ENCODE measurements around the gene MKRN1.

The MKRN1 gene

GRCh38 chr7:140479062-140479738 is at the start of gene MKRN1:
MKRN1 (minus strand) TSS chr7:140479505; CDS start chr7:140479344, 161 bp downstream.
- Histone ChIP-seq H3K4me3 (ENCODE audit: low read depth in 1 of 2, low read length in 2 of 2) (peak within 1 kb of the TSS; percentile 88 to 93), H3K27ac (ENCODE audit: low read depth, low read length) (peak within 1 kb of the TSS; percentile 95), H3K9me3 (ENCODE audit: control insufficient read depth in 1 of 2, low read length in 2 of 2) (no peaks in the 10 kb centered on the region), H3K36me3 (ENCODE audit: control insufficient read depth in 1 of 2, insufficient read depth in 2 of 2, low read length in 2 of 2) (no peaks in the 10 kb centered on the region), H3K4me1 (ENCODE audit: control insufficient read depth in 1 of 2, insufficient read depth in 2 of 2, low read length in 2 of 2) (peaks cover 21 to 24% of the 10 kb centered on the region in 2 donors), H3K27me3 (ENCODE audit: control insufficient read depth in 1 of 2, insufficient read depth in 2 of 2, low read length in 2 of 2) (no peaks in the 10 kb centered on the region), H3K9ac (ENCODE audit: low read depth in 1 of 2, low read length in 2 of 2) (peak within 1 kb of the TSS; percentile 89 to 90)

- Histone ChIP-seq H3K4me1 (ENCODE audit: control insufficient read depth in 1 of 2, insufficient read depth in 2 of 2, low read length in 2 of 2) (peaks cover 8% of the 10 kb centered on the region in 2 donors), H3K9ac (ENCODE audit: low read depth in 1 of 2, low read length in 2 of 2) (no peak overlapping the region), H3K9me3 (ENCODE audit: control insufficient read depth in 1 of 2, low read length in 2 of 2) (no peaks in the 10 kb centered on the region), H3K4me3 (ENCODE audit: low read depth in 1 of 2, low read length in 2 of 2) (no peak overlapping the region), H3K27me3 (ENCODE audit: control insufficient read depth in 1 of 2, insufficient read depth in 2 of 2, low read length in 2 of 2) (no peaks in the 10 kb centered on the region), H3K27ac (ENCODE audit: low read depth, low read length) (no peak overlapping the region), H3K36me3 (ENCODE audit: control insufficient read depth in 1 of 2, insufficient read depth in 2 of 2, low read length in 2 of 2) (no peaks in the 10 kb centered on the region)
These were observed 47.7 kb upstream of the MKRN1 start for GRCh38 chr7:140526787-140527664.

GRCh38 chr7:140526214-140526613 is 46.9 kb upstream of the MKRN1 start:
- Histone ChIP-seq H3K27me3 (ENCODE audit: control insufficient read depth in 1 of 2, insufficient read depth in 2 of 2, low read length in 2 of 2) (no peaks in the 10 kb centered on the region), H3K4me3 (ENCODE audit: low read depth in 1 of 2, low read length in 2 of 2) (no peak overlapping the region), H3K4me1 (ENCODE audit: control insufficient read depth in 1 of 2, insufficient read depth in 2 of 2, low read length in 2 of 2) (peaks cover 8% of the 10 kb centered on the region in 2 donors), H3K36me3 (ENCODE audit: control insufficient read depth in 1 of 2, insufficient read depth in 2 of 2, low read length in 2 of 2) (no peaks in the 10 kb centered on the region), H3K9me3 (ENCODE audit: control insufficient read depth in 1 of 2, low read length in 2 of 2) (no peaks in the 10 kb centered on the region), H3K27ac (ENCODE audit: low read depth, low read length) (no peak overlapping the region), H3K9ac (ENCODE audit: low read depth in 1 of 2, low read length in 2 of 2) (no peak overlapping the region)

GRCh38 chr7:140525743-140526142 is 46.4 kb upstream of the MKRN1 start:
- H3K4me1 ChIP-seq (ENCODE audit: control insufficient read depth in 1 of 2, insufficient read depth in 2 of 2, low read length in 2 of 2): peaks cover 8% of the 10 kb centered on the region in 2 donors
- H3K9me3 ChIP-seq (ENCODE audit: control insufficient read depth in 1 of 2, low read length in 2 of 2): no peaks in the 10 kb centered on the region
- H3K9ac ChIP-seq (ENCODE audit: low read depth in 1 of 2, low read length in 2 of 2): no peak overlapping the region
- H3K36me3 ChIP-seq (ENCODE audit: control insufficient read depth in 1 of 2, insufficient read depth in 2 of 2, low read length in 2 of 2): no peaks in the 10 kb centered on the region
- no peaks in the 10 kb centered on the region for H3K27me3 ChIP-seq (ENCODE audit: control insufficient read depth in 1 of 2, insufficient read depth in 2 of 2, low read length in 2 of 2)
- no peak overlapping the region for H3K4me3 ChIP-seq (ENCODE audit: low read depth in 1 of 2, low read length in 2 of 2)
- H3K27ac ChIP-seq (ENCODE audit: low read depth, low read length): no peak overlapping the region

GRCh38 chr7:140521421-140521820 is 42.1 kb upstream of the MKRN1 start:
- no peaks in the 10 kb centered on the region for H3K27me3 ChIP-seq (ENCODE audit: control insufficient read depth in 1 of 2, insufficient read depth in 2 of 2, low read length in 2 of 2)
- H3K36me3 ChIP-seq (ENCODE audit: control insufficient read depth in 1 of 2, insufficient read depth in 2 of 2, low read length in 2 of 2): no peaks in the 10 kb centered on the region
- H3K9ac ChIP-seq (ENCODE audit: low read depth in 1 of 2, low read length in 2 of 2): no peak overlapping the region
- H3K27ac ChIP-seq (ENCODE audit: low read depth, low read length): no peak overlapping the region
- no peaks in the 10 kb centered on the region for H3K9me3 ChIP-seq (ENCODE audit: control insufficient read depth in 1 of 2, low read length in 2 of 2)
- H3K4me3 ChIP-seq (ENCODE audit: low read depth in 1 of 2, low read length in 2 of 2): no peak overlapping the region
- peaks cover 12 to 26% of the 10 kb centered on the region in 2 donors for H3K4me1 ChIP-seq (ENCODE audit: control insufficient read depth in 1 of 2, insufficient read depth in 2 of 2, low read length in 2 of 2)

GRCh38 chr7:140519007-140519399 is 39.7 kb upstream of the MKRN1 start:
- no peaks in the 10 kb centered on the region for H3K9me3 ChIP-seq (ENCODE audit: control insufficient read depth in 1 of 2, low read length in 2 of 2)
- H3K9ac ChIP-seq (ENCODE audit: low read depth in 1 of 2, low read length in 2 of 2): peak overlapping the region; percentile 29 to 51
- H3K4me3 ChIP-seq (ENCODE audit: low read depth in 1 of 2, low read length in 2 of 2): no peak overlapping the region
- H3K36me3 ChIP-seq (ENCODE audit: control insufficient read depth in 1 of 2, insufficient read depth in 2 of 2, low read length in 2 of 2): no peaks in the 10 kb centered on the region
- no peak overlapping the region for H3K27ac ChIP-seq (ENCODE audit: low read depth, low read length)
- peaks cover 4 to 19% of the 10 kb centered on the region in 2 donors for H3K4me1 ChIP-seq (ENCODE audit: control insufficient read depth in 1 of 2, insufficient read depth in 2 of 2, low read length in 2 of 2)
- H3K27me3 ChIP-seq (ENCODE audit: control insufficient read depth in 1 of 2, insufficient read depth in 2 of 2, low read length in 2 of 2): no peaks in the 10 kb centered on the region

GRCh38 chr7:140518370-140519006 is 39.2 kb upstream of the MKRN1 start:
- Histone ChIP-seq H3K27ac (ENCODE audit: low read depth, low read length) (no peak overlapping the region), H3K4me3 (ENCODE audit: low read depth in 1 of 2, low read length in 2 of 2) (no peak overlapping the region)

GRCh38 chr7:140517546-140518369 is 38.5 kb upstream of the MKRN1 start:
- no peak overlapping the region for H3K27ac ChIP-seq (ENCODE audit: low read depth, low read length)
- no peaks in the 10 kb centered on the region for H3K27me3 ChIP-seq (ENCODE audit: control insufficient read depth in 1 of 2, insufficient read depth in 2 of 2, low read length in 2 of 2)
- no peak overlapping the region for H3K4me3 ChIP-seq (ENCODE audit: low read depth in 1 of 2, low read length in 2 of 2)
- H3K4me1 ChIP-seq (ENCODE audit: control insufficient read depth in 1 of 2, insufficient read depth in 2 of 2, low read length in 2 of 2): peaks cover 4 to 19% of the 10 kb centered on the region in 2 donors
- H3K36me3 ChIP-seq (ENCODE audit: control insufficient read depth in 1 of 2, insufficient read depth in 2 of 2, low read length in 2 of 2): no peaks in the 10 kb centered on the region
- H3K9me3 ChIP-seq (ENCODE audit: control insufficient read depth in 1 of 2, low read length in 2 of 2): no peaks in the 10 kb centered on the region
- H3K9ac ChIP-seq (ENCODE audit: low read depth in 1 of 2, low read length in 2 of 2): no peak overlapping the region

More at GRCh38 chr7:140518370-140519006, 39.2 kb upstream of the MKRN1 start:
- Histone ChIP-seq H3K9me3 (ENCODE audit: control insufficient read depth in 1 of 2, low read length in 2 of 2) (no peaks in the 10 kb centered on the region), H3K36me3 (ENCODE audit: control insufficient read depth in 1 of 2, insufficient read depth in 2 of 2, low read length in 2 of 2) (no peaks in the 10 kb centered on the region), H3K9ac (ENCODE audit: low read depth in 1 of 2, low read length in 2 of 2) (no peak overlapping the region), H3K4me1 (ENCODE audit: control insufficient read depth in 1 of 2, insufficient read depth in 2 of 2, low read length in 2 of 2) (peaks cover 4 to 19% of the 10 kb centered on the region in 2 donors), H3K27me3 (ENCODE audit: control insufficient read depth in 1 of 2, insufficient read depth in 2 of 2, low read length in 2 of 2) (no peaks in the 10 kb centered on the region)

GRCh38 chr7:140512317-140513000 is 33.2 kb upstream of the MKRN1 start:
- H3K9ac ChIP-seq (ENCODE audit: low read depth in 1 of 2, low read length in 2 of 2): peak overlapping the region; percentile 12 to 26
- H3K27me3 ChIP-seq (ENCODE audit: control insufficient read depth in 1 of 2, insufficient read depth in 2 of 2, low read length in 2 of 2): no peaks in the 10 kb centered on the region
- peaks cover 12 to 16% of the 10 kb centered on the region in 2 donors for H3K4me1 ChIP-seq (ENCODE audit: control insufficient read depth in 1 of 2, insufficient read depth in 2 of 2, low read length in 2 of 2)
- peak overlapping the region; percentile 58 for H3K27ac ChIP-seq (ENCODE audit: low read depth, low read length)
- H3K4me3 ChIP-seq (ENCODE audit: low read depth in 1 of 2, low read length in 2 of 2): peak overlapping the region in 1 of 2 donors; percentile 29
- no peaks in the 10 kb centered on the region for H3K9me3 ChIP-seq (ENCODE audit: control insufficient read depth in 1 of 2, low read length in 2 of 2)
- H3K36me3 ChIP-seq (ENCODE audit: control insufficient read depth in 1 of 2, insufficient read depth in 2 of 2, low read length in 2 of 2): no peaks in the 10 kb centered on the region
